DND-41 (cell line): Measurements from ENCODE around the gene FHL2.

Source experiments
- ATAC-seq: fragments of 200-7000 bp; cut with Tn5 transposase; 3 replicates; pipeline ENCODE4 v1.9.1; 2021; ENCODE audit warnings: low read depth; ENCODE audit not compliant: insufficient read depth
- DNase-seq: peaks from one replicate; pipeline ENCODE4 v3.0.0-alpha.2; 2020
- H2AFZ ChIP-seq: 2 replicates; pipeline ENCODE4 v1.6.0; 2012; ENCODE audit warnings: low read depth, low read length
- H3K27ac ChIP-seq: 2 replicates; pipeline ENCODE4 v1.5.1; 2012; ENCODE audit warnings: low read length, inconsistent platforms
- H3K27me3 ChIP-seq: fragments of 200-600 bp; sonication (generic); 2 replicates; pipeline ENCODE4 v1.6.0; 2012; ENCODE audit warnings: low read length, mild to moderate bottlenecking, inconsistent platforms; ENCODE audit not compliant: insufficient read depth, poor library complexity
- H3K36me3 ChIP-seq: 2 replicates; pipeline ENCODE4 v1.5.1; 2012; ENCODE audit warnings: low read length, inconsistent platforms; ENCODE audit not compliant: insufficient read depth
- H3K4me1 ChIP-seq: 2 replicates; pipeline ENCODE4 v1.5.1; 2012; ENCODE audit warnings: mild to moderate bottlenecking, low read length; ENCODE audit not compliant: insufficient read depth
- H3K4me2 ChIP-seq: 2 replicates; pipeline ENCODE4 v1.6.0; 2012; ENCODE audit warnings: mild to moderate bottlenecking, moderate library complexity, low read length, inconsistent platforms; ENCODE audit not compliant: insufficient read depth
- H3K4me3 ChIP-seq, 2 experiments: fragments of 200-600 bp in 1 of 2; shearing (Covaris generic) in 1 of 2; 2 replicates each; pipeline ENCODE4 v1.5.1; 2012 to 2016; ENCODE audit warnings: inconsistent platforms in 2 of 2, low read length in 2 of 2, mild to moderate bottlenecking in 2 of 2, low read depth in 1 of 2, moderate library complexity in 1 of 2
- H3K79me2 ChIP-seq: 2 replicates; pipeline ENCODE4 v1.6.0; 2012; ENCODE audit warnings: low read length, inconsistent platforms; ENCODE audit not compliant: insufficient read depth
- H3K9ac ChIP-seq: 2 replicates; pipeline ENCODE4 v1.6.0; 2012; ENCODE audit warnings: low read depth, mild to moderate bottlenecking, inconsistent platforms, low read length, moderate library complexity
- H3K9me3 ChIP-seq: 2 replicates; pipeline ENCODE4 v1.5.1; 2012; ENCODE audit warnings: low read length, moderate library complexity, mild to moderate bottlenecking, inconsistent platforms; ENCODE audit not compliant: insufficient read depth, severe bottlenecking
- H4K20me1 ChIP-seq: 2 replicates; pipeline ENCODE4 v1.6.0; 2012; ENCODE audit warnings: low read length; ENCODE audit not compliant: insufficient read depth
- CTCF ChIP-seq: IDR thresholded peaks from 2 replicates; pipeline ENCODE4 v1.5.1; 2012; ENCODE audit warnings: borderline replicate concordance, low read length, moderate library complexity, mild to moderate bottlenecking; ENCODE audit not compliant: poor library complexity, severe bottlenecking; ENCODE audit errors: extremely low read depth
- EZH2 ChIP-seq: IDR thresholded peaks from 3 replicates; pipeline ENCODE4 v1.6.1; 2012; ENCODE audit warnings: borderline replicate concordance, low read depth, mild to moderate bottlenecking, moderate library complexity, low read length, inconsistent platforms; ENCODE audit not compliant: severe bottlenecking

The FHL2 gene

GRCh38 chr2:105438104-105438929 is 39.5 kb upstream of the FHL2 start:
- H3K9me3 ChIP-seq: no peaks in the 10 kb centered on the region
- H3K27ac ChIP-seq: no peak overlapping the region
- no peaks in the 10 kb centered on the region for H3K36me3 ChIP-seq
- DNase-seq (no peak), ATAC-seq (no peak)
- H4K20me1 ChIP-seq: no peaks in the 10 kb centered on the region
- H3K4me3 ChIP-seq: no peak overlapping the region
- no peaks in the 10 kb centered on the region for H3K4me1 ChIP-seq
- H3K79me2 ChIP-seq: no peaks in the 10 kb centered on the region
- TF ChIP-seq CTCF (no peak), EZH2 (no peak)
- H3K27me3 ChIP-seq: peaks cover 15% of the 10 kb centered on the region
- no peak overlapping the region for H2AFZ ChIP-seq
- no peak overlapping the region for H3K4me2 ChIP-seq
- no peak overlapping the region for H3K9ac ChIP-seq

- H3K4me2 ChIP-seq: no peak overlapping the region
- no peaks in the 10 kb centered on the region for H4K20me1 ChIP-seq
- no peak overlapping the region for H3K27ac ChIP-seq
- H3K9ac ChIP-seq: no peak overlapping the region
- TF ChIP-seq CTCF (no peak), EZH2 (no peak)
- H3K4me3 ChIP-seq: no peak overlapping the region
- H3K79me2 ChIP-seq: no peaks in the 10 kb centered on the region
- no peaks in the 10 kb centered on the region for H3K36me3 ChIP-seq
- DNase-seq (no peak), ATAC-seq (no peak)
- H3K4me1 ChIP-seq: no peaks in the 10 kb centered on the region
- H2AFZ ChIP-seq: no peak overlapping the region
- H3K9me3 ChIP-seq: no peaks in the 10 kb centered on the region
- peaks cover 13% of the 10 kb centered on the region for H3K27me3 ChIP-seq
Observed at GRCh38 chr2:105437708-105438103, 38.9 kb upstream of the FHL2 start.

GRCh38 chr2:105432749-105433148 is 33.9 kb upstream of the FHL2 start:
- Histone ChIP-seq H2AFZ (no peak overlapping the region), H3K27ac (no peak overlapping the region), H3K4me2 (no peak overlapping the region)

More at GRCh38 chr2:105432749-105433148, 33.9 kb upstream of the FHL2 start:
- TF ChIP-seq CTCF (no peak), EZH2 (no peak)
- Histone ChIP-seq H3K9me3 (no peaks in the 10 kb centered on the region), H3K36me3 (no peaks in the 10 kb centered on the region), H3K9ac (no peak overlapping the region), H4K20me1 (no peaks in the 10 kb centered on the region), H3K4me3 (no peak overlapping the region), H3K4me1 (no peaks in the 10 kb centered on the region), H3K27me3 (peaks cover 3% of the 10 kb centered on the region), H3K79me2 (no peaks in the 10 kb centered on the region)
- DNase-seq: no peak
- no peak for ATAC-seq
